DOHH2 (cell line): Measurements from ENCODE around the gene TIMP1.

Experiments
- H3F3A ChIP-seq: fragments of 200-600 bp; sonication (generic), shearing (Covaris generic); 2 replicates; pipeline ENCODE4 v1.6.0; 2016; ENCODE audit warnings: antibody characterized with exemption, mild to moderate bottlenecking; ENCODE audit not compliant: control insufficient read depth, insufficient read depth
- H3K27ac ChIP-seq: fragments of 200-600 bp; sonication (generic); 2 replicates; pipeline ENCODE4 v1.5.1; 2014; ENCODE audit warnings: low read depth, mild to moderate bottlenecking, low read length, moderate library complexity
- H3K27me3 ChIP-seq: fragments of 200-600 bp; sonication (generic); 2 replicates; pipeline ENCODE4 v1.6.1; 2014; ENCODE audit warnings: mild to moderate bottlenecking, low read length, mixed read lengths; ENCODE audit not compliant: control insufficient read depth
- H3K36me3 ChIP-seq: fragments of 200-600 bp; sonication (generic); 2 replicates; pipeline ENCODE4 v1.6.1; 2014; ENCODE audit warnings: mild to moderate bottlenecking, low read length, moderate library complexity, mixed read lengths; ENCODE audit not compliant: control insufficient read depth
- H3K4me1 ChIP-seq: fragments of 200-600 bp; sonication (generic); 2 replicates; pipeline ENCODE4 v1.6.1; 2014; ENCODE audit warnings: mild to moderate bottlenecking, low read length, mixed read lengths; ENCODE audit not compliant: control insufficient read depth
- H3K4me2 ChIP-seq: fragments of 200-600 bp; sonication (generic); 2 replicates; pipeline ENCODE4 v1.6.0; 2014; ENCODE audit warnings: mild to moderate bottlenecking, low read length, moderate library complexity
- H3K4me3 ChIP-seq: fragments of 200-600 bp; sonication (generic); 2 replicates; pipeline ENCODE4 v1.5.1; 2014; ENCODE audit warnings: mild to moderate bottlenecking, low read length, mixed read lengths
- H3K79me2 ChIP-seq: fragments of 200-600 bp; sonication (generic); 2 replicates; pipeline ENCODE4 v1.6.1; 2014; ENCODE audit warnings: mild to moderate bottlenecking, low read length, mixed read lengths; ENCODE audit not compliant: control insufficient read depth
- H3K9me2 ChIP-seq: fragments of 200-600 bp; sonication (generic); replicated peaks from 2 replicates; pipeline ENCODE4 v1.6.1; 2014; ENCODE audit warnings: mild to moderate bottlenecking, low read length, mixed read lengths; ENCODE audit not compliant: control insufficient read depth
- H3K9me3 ChIP-seq: fragments of 200-600 bp; sonication (generic); 2 replicates; pipeline ENCODE4 v1.6.1; 2014; ENCODE audit warnings: antibody characterized with exemption, low read length, mixed read lengths; ENCODE audit not compliant: control insufficient read depth, insufficient read depth
- H4K20me1 ChIP-seq: fragments of 200-600 bp; sonication (generic); 2 replicates; pipeline ENCODE4 v1.6.0; 2014; ENCODE audit warnings: low read depth, mild to moderate bottlenecking, antibody characterized with exemption, low read length, moderate library complexity; ENCODE audit not compliant: control insufficient read depth, insufficient read depth
- CTCF ChIP-seq: fragments of 200-600 bp; sonication (generic); IDR thresholded peaks from one replicate; pipeline ENCODE4 v1.5.1; 2014; ENCODE audit warnings: antibody characterized with exemption, mild to moderate bottlenecking, low read depth, low read length; ENCODE audit not compliant: poor library complexity, severe bottlenecking
- EZH2phosphoT487 ChIP-seq: fragments of 200-600 bp; sonication (generic); IDR thresholded peaks from 2 replicates; pipeline ENCODE4 v1.6.1; 2017; ENCODE audit warnings: borderline replicate concordance, mild to moderate bottlenecking, antibody characterized with exemption, low read length, moderate library complexity, mixed read lengths

The TIMP1 gene

GRCh38 chrX:47618923-47619485, 36.8 kb downstream of the TIMP1 start:
- no peak overlapping the region for H3K4me2 ChIP-seq

GRCh38 chrX:47619486-47620302, 37.5 kb downstream of the TIMP1 start, which contains the start of gene SYN1:
Gene SYN1 (minus strand): TSS chrX:47619857. CDS start chrX:47619728, 129 bp downstream.
- Histone ChIP-seq H3K9me3 (no peaks in the 10 kb centered on the region), H3K4me3 (no peak within 1 kb of the TSS), H3K27me3 (peaks cover 7% of the 10 kb centered on the region; the same call in 1 of the 2 replicates), H3K4me1 (peaks cover 8% of the 10 kb centered on the region), H3K9me2 (no peaks in the 10 kb centered on the region), H3K27ac (no peak within 1 kb of the TSS), H3K36me3 (no peaks in the 10 kb centered on the region), H4K20me1 (no peaks in the 10 kb centered on the region), H3K4me2 (peak within 1 kb of the TSS; percentile 30; the same call in 1 of the 2 replicates), H3K79me2 (no peaks in the 10 kb centered on the region), H3F3A (no peaks in the 10 kb centered on the region)
- TF ChIP-seq CTCF (peak; percentile 35), EZH2phosphoT487 (no peak)

More at GRCh38 chrX:47618923-47619485, 36.8 kb downstream of the TIMP1 start:
- H3F3A ChIP-seq = no peaks in the 10 kb centered on the region
- no peaks in the 10 kb centered on the region for H3K9me2 ChIP-seq
- H4K20me1 ChIP-seq = no peaks in the 10 kb centered on the region
- H3K36me3 ChIP-seq = no peaks in the 10 kb centered on the region
- H3K4me3 ChIP-seq = no peak overlapping the region
- peaks cover 8% of the 10 kb centered on the region for H3K4me1 ChIP-seq
- no peaks in the 10 kb centered on the region for H3K9me3 ChIP-seq
- no peak for TF ChIP-seq CTCF
- TF ChIP-seq EZH2phosphoT487 = no peak
- peaks cover 7% of the 10 kb centered on the region; the same call in 1 of the 2 replicates for H3K27me3 ChIP-seq
- H3K27ac ChIP-seq = no peak overlapping the region
- H3K79me2 ChIP-seq = no peaks in the 10 kb centered on the region

- no peaks in the 10 kb centered on the region for H3K9me2 ChIP-seq
- H3K4me1 ChIP-seq = peaks cover 8% of the 10 kb centered on the region
- no peaks in the 10 kb centered on the region for H4K20me1 ChIP-seq
- no peaks in the 10 kb centered on the region for H3K79me2 ChIP-seq
- H3K27ac ChIP-seq = no peak overlapping the region
- H3K9me3 ChIP-seq = no peaks in the 10 kb centered on the region
- no peak overlapping the region for H3K4me2 ChIP-seq
- no peak overlapping the region for H3K4me3 ChIP-seq
- TF ChIP-seq CTCF (no peak), EZH2phosphoT487 (no peak)
- H3K36me3 ChIP-seq = no peaks in the 10 kb centered on the region
- H3K27me3 ChIP-seq = peaks cover 7% of the 10 kb centered on the region; the same call in 1 of the 2 replicates
- H3F3A ChIP-seq = no peaks in the 10 kb centered on the region
These were observed 38.1 kb downstream of the TIMP1 start for GRCh38 chrX:47620303-47620685.
